GM18951 (cell line): ENCODE results near the gene CPTP.

Experiments
- POLR2A ChIP-seq: IDR thresholded peaks from 4 replicates; pipeline ENCODE4 v1.6.1; 2011; ENCODE audit warnings: mild to moderate bottlenecking; ENCODE audit not compliant: insufficient read length, insufficient read depth; ENCODE audit errors: extremely low read depth
- in situ Hi-C: fragments of 300-500 bp; cut with MboI; formaldehyde crosslinking; loops from one replicate; pipeline ENCODE4 v1.12.0; 2022; ENCODE audit warnings: low sequenced_read_pairs, mixed read lengths, inconsistent platforms; ENCODE audit not compliant: unreplicated experiment

CPTP gene

DNA sequence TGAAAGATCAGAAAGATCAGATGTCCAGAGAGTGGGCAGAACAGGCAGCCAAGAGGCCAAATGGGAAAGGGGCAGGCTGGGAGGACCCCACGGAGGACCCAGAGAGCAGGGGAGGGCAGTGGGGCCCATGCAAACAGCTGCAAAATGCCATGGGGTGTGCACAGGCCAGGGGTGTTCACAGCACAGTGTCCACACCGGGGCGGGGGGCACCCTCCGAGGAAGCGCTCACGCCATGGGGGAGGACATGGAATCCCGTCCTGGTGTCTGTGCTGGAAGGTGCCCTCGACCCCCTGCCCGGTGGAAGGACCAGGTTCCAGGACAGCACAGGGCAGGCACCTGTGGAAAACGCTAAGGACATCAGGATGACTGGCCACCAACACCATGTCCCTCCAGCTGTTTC, 1.6 kb upstream of the CPTP start:
- in situ Hi-C loops, result no loop called here
- no peak for TF ChIP-seq POLR2A

DNA sequence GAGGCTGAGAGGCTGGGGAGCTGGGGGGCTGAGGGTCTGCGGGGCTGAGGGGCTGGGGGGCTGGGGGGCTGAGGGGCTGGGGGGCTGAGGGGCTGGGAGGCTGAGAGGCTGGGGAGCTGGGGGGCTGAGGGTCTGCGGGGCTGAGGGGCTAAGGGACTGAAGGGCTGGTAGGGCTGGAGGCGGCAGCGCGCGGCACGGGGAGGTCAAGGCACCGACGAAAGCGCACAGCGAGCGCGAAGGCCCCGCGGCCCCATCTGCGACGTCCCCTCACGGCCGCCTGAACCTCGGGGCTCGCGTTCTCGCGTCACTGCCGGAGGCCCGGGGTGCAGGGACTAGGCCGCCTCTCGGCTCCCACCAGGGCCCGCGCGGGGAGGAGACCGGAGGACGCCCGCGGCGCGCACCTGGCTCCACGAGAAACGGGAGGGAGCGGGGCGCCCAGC, 498 bp upstream of the CPTP start:
- no peak for TF ChIP-seq POLR2A
- in situ Hi-C loops, result no loop called here

DNA sequence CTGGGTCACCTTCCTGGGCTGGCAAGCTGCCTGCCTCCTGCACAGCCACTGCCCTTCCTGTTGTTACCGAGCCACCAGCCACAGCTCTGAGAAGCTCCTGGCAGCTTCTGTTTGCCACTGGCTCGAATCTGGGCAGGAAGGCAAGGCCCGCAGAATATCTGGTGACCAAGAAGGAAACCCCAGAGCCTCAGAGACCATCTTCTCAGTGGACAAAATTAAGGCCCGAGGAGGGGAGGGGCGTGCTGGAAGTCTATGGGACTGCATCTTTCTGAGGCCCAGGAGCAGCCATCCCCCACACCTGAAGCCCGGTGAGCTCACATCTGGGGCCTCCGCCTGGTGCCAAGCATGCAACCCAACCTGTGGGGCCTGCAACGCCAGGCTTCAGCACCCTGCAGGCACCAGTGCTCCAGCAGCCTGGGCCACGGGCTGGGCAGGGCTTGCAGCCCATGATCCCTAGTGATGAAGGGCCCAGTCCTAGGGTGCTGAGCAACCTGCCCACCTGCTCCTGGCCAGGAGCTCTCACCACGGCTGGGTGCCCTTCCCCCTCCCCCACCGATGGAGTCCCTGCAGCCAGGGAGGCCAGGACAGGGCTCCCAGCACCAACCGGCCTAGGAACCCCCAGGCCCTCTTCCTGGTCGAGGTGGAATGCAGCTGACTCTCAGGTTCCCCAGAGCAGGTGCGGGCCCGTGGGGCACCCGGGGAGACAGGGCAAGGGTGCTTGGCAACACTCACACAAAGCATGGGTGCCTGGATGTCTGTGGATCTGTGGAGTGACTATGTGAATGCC, 879 bp downstream of the CPTP start:
- in situ Hi-C loops, result no loop called here
- TF ChIP-seq POLR2A, result no peak

DNA sequence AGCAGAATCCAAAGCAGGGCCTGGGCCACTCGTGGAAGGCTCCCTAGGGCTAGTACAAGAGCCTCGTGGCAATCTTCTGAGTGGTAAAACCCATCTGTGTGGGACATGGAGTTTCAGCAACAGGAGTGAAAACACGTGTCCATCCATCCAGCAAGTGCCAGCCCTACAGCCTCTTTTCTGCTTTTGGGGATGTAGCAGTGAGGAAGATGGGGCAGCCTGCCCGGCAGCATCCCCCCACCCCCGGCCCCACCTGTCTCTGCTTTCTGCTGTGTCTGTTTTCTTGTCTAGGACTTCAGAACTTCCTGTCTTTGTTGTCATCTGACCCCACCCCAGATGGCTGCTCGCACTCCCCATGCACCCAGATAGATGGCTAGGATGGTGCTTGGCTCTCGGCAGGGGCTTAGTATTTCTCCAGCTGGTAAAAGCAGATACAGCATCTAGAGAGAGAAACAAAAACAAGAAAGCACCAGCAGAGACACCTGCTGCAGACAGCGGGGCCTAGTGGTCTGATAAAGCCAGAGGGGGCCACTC, 1.5 kb downstream of the CPTP start:
- in situ Hi-C loops, result no loop called here
- TF ChIP-seq POLR2A, result no peak

DNA sequence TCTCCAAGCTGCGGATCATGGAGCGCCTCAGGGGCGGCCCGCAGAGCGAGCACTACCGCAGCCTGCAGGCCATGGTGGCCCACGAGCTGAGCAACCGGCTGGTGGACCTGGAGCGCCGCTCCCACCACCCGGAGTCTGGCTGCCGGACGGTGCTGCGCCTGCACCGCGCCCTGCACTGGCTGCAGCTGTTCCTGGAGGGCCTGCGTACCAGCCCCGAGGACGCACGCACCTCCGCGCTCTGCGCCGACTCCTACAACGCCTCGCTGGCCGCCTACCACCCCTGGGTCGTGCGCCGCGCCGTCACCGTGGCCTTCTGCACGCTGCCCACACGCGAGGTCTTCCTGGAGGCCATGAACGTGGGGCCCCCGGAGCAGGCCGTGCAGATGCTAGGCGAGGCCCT, 2.7 kb downstream of the CPTP start:
- in situ Hi-C loops, result no loop called here

GRCh38 chr1:1328254-1328653, 3.7 kb downstream of the CPTP start:
- TF ChIP-seq POLR2A, result no peak
- in situ Hi-C loops, result no loop called here

More for the DNA sequence above, 2.7 kb downstream of the CPTP start:
- TF ChIP-seq POLR2A, result no peak

DNA sequence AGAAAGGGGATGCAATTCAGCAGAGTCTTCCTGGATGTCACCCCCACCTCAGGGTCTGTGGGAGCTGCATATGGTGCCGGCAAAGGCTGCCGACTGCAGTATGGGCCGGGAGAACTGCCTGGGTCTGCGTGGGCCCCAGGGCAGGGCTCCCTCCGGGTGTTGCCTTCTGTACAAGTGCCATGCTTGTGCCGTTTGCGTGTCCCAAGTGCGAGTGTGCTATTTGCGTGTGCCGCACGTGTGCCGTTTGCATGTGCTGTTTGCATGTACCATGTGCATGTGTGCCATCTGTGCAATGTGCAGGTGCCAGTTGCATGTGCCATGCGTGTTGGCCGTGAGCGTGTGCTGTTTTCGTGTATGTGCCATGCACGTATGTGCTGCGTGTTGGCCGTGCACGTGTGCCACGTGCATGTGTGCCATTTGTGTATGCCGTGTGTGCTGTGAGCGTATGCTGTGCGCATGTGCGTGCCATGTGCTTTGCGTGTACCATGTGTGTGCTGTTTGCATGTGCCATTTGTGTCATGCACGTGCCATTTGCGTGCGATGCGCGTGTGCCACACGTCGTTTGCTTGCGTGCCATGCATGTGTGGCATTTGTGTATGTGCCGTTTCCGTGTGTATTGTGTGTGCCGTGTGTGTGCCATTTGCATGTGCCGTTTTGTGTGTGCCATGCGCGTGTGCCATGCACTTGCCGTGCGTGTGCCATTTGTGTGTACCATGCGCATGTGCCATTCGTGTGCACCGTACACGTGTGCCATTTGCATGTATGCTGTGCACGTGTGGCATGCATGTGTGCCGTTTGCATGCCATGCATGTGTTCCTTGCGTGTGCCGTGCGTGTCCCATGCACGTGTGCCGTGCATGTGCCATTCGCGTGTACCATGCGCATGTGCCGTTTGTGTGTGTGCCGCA, 5.0 kb downstream of the CPTP start:
- TF ChIP-seq POLR2A, result no peak
- in situ Hi-C loops, result no loop called here

DNA sequence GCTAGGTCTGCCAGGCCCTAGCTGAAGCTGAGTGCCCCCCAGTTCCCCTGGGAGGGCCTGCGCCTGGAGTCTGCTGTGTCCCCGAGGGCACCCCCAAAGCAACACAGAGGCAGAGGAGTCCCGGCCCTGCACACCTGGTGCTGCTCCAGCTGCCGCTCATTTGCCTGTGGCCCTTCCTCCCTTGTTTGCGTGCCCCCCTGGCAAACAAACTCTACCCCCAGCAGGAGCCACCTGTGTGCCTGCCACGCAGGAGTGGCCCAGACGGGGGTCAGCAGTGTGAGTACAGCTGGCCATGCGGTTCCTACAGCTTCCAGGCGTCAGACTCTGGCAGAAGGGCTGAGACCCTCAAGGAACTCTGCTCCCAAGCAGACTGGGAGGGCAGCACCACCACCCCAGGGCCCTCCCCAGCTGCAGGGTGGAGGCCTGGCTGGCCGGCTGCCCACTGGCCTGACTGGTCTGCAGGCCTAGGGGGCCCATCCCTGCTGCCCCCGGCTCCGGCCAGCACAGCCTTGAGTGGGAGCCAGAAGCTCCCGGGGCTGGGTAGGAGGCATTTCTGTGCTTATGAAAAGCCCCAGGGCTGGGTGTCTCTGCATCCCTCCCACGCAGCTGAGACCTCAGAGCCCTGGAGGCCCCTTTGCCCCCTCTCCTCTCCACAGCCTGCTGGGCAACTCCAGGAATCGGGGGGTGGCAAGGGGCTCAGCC, 5.9 kb downstream of the CPTP start:
- no peak for TF ChIP-seq POLR2A
- in situ Hi-C loops, result no loop called here

GRCh38 chr1:1331068-1331965, 6.7 kb downstream of the CPTP start, which contains the start of gene TAS1R3:
TAS1R3 (plus strand) TSS chr1:1331280; CDS start chr1:1331346, 66 bp downstream.
- in situ Hi-C loops, result no loop called here
- no peak for TF ChIP-seq POLR2A

DNA sequence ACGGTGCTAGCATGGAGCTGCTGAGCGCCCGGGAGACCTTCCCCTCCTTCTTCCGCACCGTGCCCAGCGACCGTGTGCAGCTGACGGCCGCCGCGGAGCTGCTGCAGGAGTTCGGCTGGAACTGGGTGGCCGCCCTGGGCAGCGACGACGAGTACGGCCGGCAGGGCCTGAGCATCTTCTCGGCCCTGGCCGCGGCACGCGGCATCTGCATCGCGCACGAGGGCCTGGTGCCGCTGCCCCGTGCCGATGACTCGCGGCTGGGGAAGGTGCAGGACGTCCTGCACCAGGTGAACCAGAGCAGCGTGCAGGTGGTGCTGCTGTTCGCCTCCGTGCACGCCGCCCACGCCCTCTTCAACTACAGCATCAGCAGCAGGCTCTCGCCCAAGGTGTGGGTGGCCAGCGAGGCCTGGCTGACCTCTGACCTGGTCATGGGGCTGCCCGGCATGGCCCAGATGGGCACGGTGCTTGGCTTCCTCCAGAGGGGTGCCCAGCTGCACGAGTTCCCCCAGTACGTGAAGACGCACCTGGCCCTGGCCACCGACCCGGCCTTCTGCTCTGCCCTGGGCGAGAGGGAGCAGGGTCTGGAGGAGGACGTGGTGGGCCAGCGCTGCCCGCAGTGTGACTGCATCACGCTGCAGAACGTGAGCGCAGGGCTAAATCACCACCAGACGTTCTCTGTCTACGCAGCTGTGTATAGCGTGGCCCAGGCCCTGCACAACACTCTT, 7.6 kb downstream of the CPTP start:
- no peak for TF ChIP-seq POLR2A
- in situ Hi-C loops, result no loop called here

- no peak for TF ChIP-seq POLR2A
- in situ Hi-C loops, result no loop called here
These were observed 8.3 kb downstream of the CPTP start for GRCh38 chr1:1332774-1333480.
